ENCODE data around the gene C12orf42.

DNA sequence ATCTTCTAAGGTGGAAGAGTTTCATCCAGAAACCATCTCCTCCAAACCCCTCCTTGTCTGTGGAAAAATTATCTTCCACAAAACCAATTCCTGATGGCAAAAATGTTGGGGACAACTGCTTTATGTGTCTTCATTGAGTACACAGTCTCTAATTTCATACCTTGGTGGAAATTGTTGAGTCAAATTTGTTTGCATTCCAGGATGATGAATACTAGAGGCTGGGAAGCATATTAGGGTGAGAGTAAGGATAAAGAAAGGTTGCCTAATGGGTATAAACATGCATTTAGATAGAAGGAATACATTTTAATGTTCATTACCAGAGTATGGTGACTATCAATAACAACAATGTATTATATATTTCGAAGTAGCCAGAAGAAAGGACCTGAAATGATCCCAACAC lies 98.2 kb downstream of the C12orf42 start:
- TF ChIP-seq, protein P1, sequence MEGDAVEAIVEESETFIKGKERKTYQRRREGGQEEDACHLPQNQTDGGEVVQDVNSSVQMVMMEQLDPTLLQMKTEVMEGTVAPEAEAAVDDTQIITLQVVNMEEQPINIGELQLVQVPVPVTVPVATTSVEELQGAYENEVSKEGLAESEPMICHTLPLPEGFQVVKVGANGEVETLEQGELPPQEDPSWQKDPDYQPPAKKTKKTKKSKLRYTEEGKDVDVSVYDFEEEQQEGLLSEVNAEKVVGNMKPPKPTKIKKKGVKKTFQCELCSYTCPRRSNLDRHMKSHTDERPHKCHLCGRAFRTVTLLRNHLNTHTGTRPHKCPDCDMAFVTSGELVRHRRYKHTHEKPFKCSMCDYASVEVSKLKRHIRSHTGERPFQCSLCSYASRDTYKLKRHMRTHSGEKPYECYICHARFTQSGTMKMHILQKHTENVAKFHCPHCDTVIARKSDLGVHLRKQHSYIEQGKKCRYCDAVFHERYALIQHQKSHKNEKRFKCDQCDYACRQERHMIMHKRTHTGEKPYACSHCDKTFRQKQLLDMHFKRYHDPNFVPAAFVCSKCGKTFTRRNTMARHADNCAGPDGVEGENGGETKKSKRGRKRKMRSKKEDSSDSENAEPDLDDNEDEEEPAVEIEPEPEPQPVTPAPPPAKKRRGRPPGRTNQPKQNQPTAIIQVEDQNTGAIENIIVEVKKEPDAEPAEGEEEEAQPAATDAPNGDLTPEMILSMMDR (IDR thresholded peaks at IDR 0.05; ENCODE audit: low read depth, low read length, missing input control), result no peak
- no peak for TF ChIP-seq NR2F2 (IDR thresholded peaks at IDR 0.05)
- TF ChIP-seq SP1 (IDR thresholded peaks at IDR 0.05), result no peak

All from liver (tissue), 3 donors.